Measurements from ENCODE around the gene IFITM10.
"Not testable (repeated sequence)": the region's sequence is repeated elsewhere in the genome, so short reads cannot be mapped to it uniquely, and the experiment has no call there.

The IFITM10 gene

GRCh38 chr11:1777737-1778136, 27.3 kb upstream of the IFITM10 start:
- DNase-seq, result no peak

- DNase-seq, result no peak
These were observed 26.7 kb upstream of the IFITM10 start for GRCh38 chr11:1776944-1777715.

GRCh38 chr11:1776331-1776851, 26.0 kb upstream of the IFITM10 start:
- DNase-seq, result no peak

GRCh38 chr11:1774886-1775285, 24.5 kb upstream of the IFITM10 start:
- DNase-seq, result no peak

- no peak for DNase-seq
These were observed 23.7 kb upstream of the IFITM10 start for GRCh38 chr11:1773994-1774550.

GRCh38 chr11:1773131-1773993, 23.0 kb upstream of the IFITM10 start:
- DNase-seq, result no peak

GRCh38 chr11:1772270-1773130, 22.1 kb upstream of the IFITM10 start:
- DNase-seq, result peak; percentile 88

- no peak for DNase-seq
These were observed 21.3 kb upstream of the IFITM10 start for GRCh38 chr11:1771700-1772099.

GRCh38 chr11:1771273-1771672, 20.9 kb upstream of the IFITM10 start:
- no peak for DNase-seq

- DNase-seq, result no peak
These were observed 20.1 kb upstream of the IFITM10 start for GRCh38 chr11:1770528-1770927.

GRCh38 chr11:1770061-1770460, 19.7 kb upstream of the IFITM10 start:
- no peak for DNase-seq

GRCh38 chr11:1769304-1769936, 19.0 kb upstream of the IFITM10 start:
- not testable (repeated sequence) for DNase-seq

GRCh38 chr11:1768141-1768469, 17.7 kb upstream of the IFITM10 start:
- DNase-seq, result no peak

GRCh38 chr11:1767399-1768140, 17.2 kb upstream of the IFITM10 start:
- DNase-seq, result no peak

- no peak for DNase-seq
These were observed 16.5 kb upstream of the IFITM10 start for GRCh38 chr11:1766719-1767398.

- DNase-seq, result no peak
These were observed 15.7 kb upstream of the IFITM10 start for GRCh38 chr11:1765871-1766718.

- peak; percentile 45 for DNase-seq
These were observed 13.6 kb upstream of the IFITM10 start, which contains the start of gene CTSD for GRCh38 chr11:1763796-1764661. Gene CTSD, minus strand, starts transcription at chr11:1763927. Its CDS starts 68 bp downstream, at chr11:1763859.

- no peak for DNase-seq
These were observed 13.0 kb upstream of the IFITM10 start for GRCh38 chr11:1763336-1763795.

All from kidney glomerular epithelial cell (primary cell).